Medulla oblongata (tissue), 1 donor: ENCODE measurements around the gene MGAT5B.
"Not testable (repeated sequence)": the region's sequence is repeated elsewhere in the genome, so short reads cannot be mapped to it uniquely, and the experiment has no call there.

Source experiments
- DNase-seq: peaks from one replicate; pipeline ENCODE4 v3.0.0-alpha.2; 2015; ENCODE audit errors: extremely low spot score

The MGAT5B gene

GRCh38 chr17:76845541-76846017, 22.6 kb upstream of the MGAT5B start:
- DNase-seq: no peak

GRCh38 chr17:76847031-76847430, 21.2 kb upstream of the MGAT5B start:
- no peak for DNase-seq

- DNase-seq: no peak
These were observed 19.5 kb upstream of the MGAT5B start for GRCh38 chr17:76848670-76849069.

- not testable (repeated sequence) for DNase-seq
These were observed 19.0 kb upstream of the MGAT5B start for GRCh38 chr17:76849160-76849559.

- no peak for DNase-seq
These were observed 15.4 kb upstream of the MGAT5B start for GRCh38 chr17:76852843-76853242.

GRCh38 chr17:76855105-76855504, 13.1 kb upstream of the MGAT5B start:
- DNase-seq: no peak

GRCh38 chr17:76862079-76862478, 6.1 kb upstream of the MGAT5B start:
- no peak for DNase-seq

GRCh38 chr17:76862494-76862893, 5.7 kb upstream of the MGAT5B start:
- no peak for DNase-seq

- DNase-seq: no peak
These were observed 4.2 kb upstream of the MGAT5B start for GRCh38 chr17:76864024-76864423.

GRCh38 chr17:76865174-76865573, 3.0 kb upstream of the MGAT5B start:
- no peak for DNase-seq

- no peak for DNase-seq
These were observed 2.0 kb upstream of the MGAT5B start for GRCh38 chr17:76866203-76866602.

GRCh38 chr17:76866774-76867577, 1.2 kb upstream of the MGAT5B start:
- no peak for DNase-seq

- DNase-seq: no peak
These were observed 527 bp upstream of the MGAT5B start for GRCh38 chr17:76867578-76868175.

- DNase-seq: no peak
These were observed 678 bp downstream of the MGAT5B start for GRCh38 chr17:76868669-76869495.

- no peak for DNase-seq
These were observed 1.5 kb downstream of the MGAT5B start for GRCh38 chr17:76869496-76870376.

- DNase-seq: no peak
These were observed 2.1 kb downstream of the MGAT5B start for GRCh38 chr17:76870377-76870714.

GRCh38 chr17:76871668-76872067, 3.5 kb downstream of the MGAT5B start:
- DNase-seq: no peak

- DNase-seq: no peak
These were observed 4.1 kb downstream of the MGAT5B start for GRCh38 chr17:76872221-76872873.

GRCh38 chr17:76872874-76873221, 4.6 kb downstream of the MGAT5B start:
- no peak for DNase-seq

- no peak for DNase-seq
These were observed 5.7 kb downstream of the MGAT5B start for GRCh38 chr17:76873856-76874255.

- DNase-seq: no peak
These were observed 9.2 kb downstream of the MGAT5B start for GRCh38 chr17:76877437-76877836.
